Rectal smooth muscle tissue (tissue), 1 donor: Measurements from ENCODE around the gene SEC14L1.

Experiments used
- H3K27ac ChIP-seq: one replicate; pipeline ENCODE4 v1.7.0; 2013; ENCODE audit warnings: low read depth, low read length, inconsistent platforms
- H3K27me3 ChIP-seq: one replicate; pipeline ENCODE4 v1.7.0; 2013; ENCODE audit warnings: low read length; ENCODE audit not compliant: control insufficient read depth, insufficient read depth
- H3K36me3 ChIP-seq: one replicate; pipeline ENCODE4 v1.7.0; 2013; ENCODE audit warnings: low read length; ENCODE audit not compliant: control insufficient read depth, insufficient read depth
- H3K4me1 ChIP-seq: one replicate; pipeline ENCODE4 v1.7.0; 2013; ENCODE audit warnings: low read length; ENCODE audit not compliant: control insufficient read depth, insufficient read depth
- H3K4me3 ChIP-seq: one replicate; pipeline ENCODE4 v1.7.0; 2013; ENCODE audit warnings: low read length
- H3K9ac ChIP-seq: one replicate; pipeline ENCODE4 v1.7.0; 2013; ENCODE audit warnings: low read length

The SEC14L1 gene

GRCh38 chr17:77163001-77163400 lies 22.2 kb downstream of the SEC14L1 start:
- H3K27ac ChIP-seq = peak overlapping the region; percentile 21
- no peaks in the 10 kb centered on the region for H3K27me3 ChIP-seq
- H3K4me1 ChIP-seq = peaks cover 13% of the 10 kb centered on the region
- H3K36me3 ChIP-seq = no peaks in the 10 kb centered on the region
- no peak overlapping the region for H3K4me3 ChIP-seq
- H3K9ac ChIP-seq = no peak overlapping the region

- H3K27me3 ChIP-seq = no peaks in the 10 kb centered on the region
- H3K4me3 ChIP-seq = no peak overlapping the region
- H3K36me3 ChIP-seq = no peaks in the 10 kb centered on the region
- H3K27ac ChIP-seq = no peak overlapping the region
- no peak overlapping the region for H3K9ac ChIP-seq
- H3K4me1 ChIP-seq = peaks cover 13% of the 10 kb centered on the region
Observed at GRCh38 chr17:77163511-77164280, 22.9 kb downstream of the SEC14L1 start.

GRCh38 chr17:77164483-77165091 lies 23.8 kb downstream of the SEC14L1 start:
- H3K9ac ChIP-seq = no peak overlapping the region
- peaks cover 13% of the 10 kb centered on the region for H3K4me1 ChIP-seq
- no peaks in the 10 kb centered on the region for H3K27me3 ChIP-seq
- H3K4me3 ChIP-seq = no peak overlapping the region
- no peak overlapping the region for H3K27ac ChIP-seq
- no peaks in the 10 kb centered on the region for H3K36me3 ChIP-seq

GRCh38 chr17:77165577-77165976 lies 24.8 kb downstream of the SEC14L1 start:
- Histone ChIP-seq H3K4me3 (no peak overlapping the region), H3K4me1 (peaks cover 4% of the 10 kb centered on the region), H3K9ac (no peak overlapping the region), H3K27ac (no peak overlapping the region), H3K27me3 (no peaks in the 10 kb centered on the region), H3K36me3 (no peaks in the 10 kb centered on the region)

GRCh38 chr17:77167472-77168306 lies 26.9 kb downstream of the SEC14L1 start:
- Histone ChIP-seq H3K36me3 (no peaks in the 10 kb centered on the region), H3K27me3 (no peaks in the 10 kb centered on the region), H3K4me1 (peaks cover 4% of the 10 kb centered on the region), H3K4me3 (no peak overlapping the region), H3K9ac (no peak overlapping the region), H3K27ac (no peak overlapping the region)

GRCh38 chr17:77173104-77173503 lies 32.3 kb downstream of the SEC14L1 start:
- Histone ChIP-seq H3K4me1 (no peaks in the 10 kb centered on the region), H3K9ac (no peak overlapping the region), H3K27me3 (no peaks in the 10 kb centered on the region), H3K27ac (no peak overlapping the region), H3K4me3 (no peak overlapping the region), H3K36me3 (no peaks in the 10 kb centered on the region)

- no peaks in the 10 kb centered on the region for H3K4me1 ChIP-seq
Observed at GRCh38 chr17:77174928-77175661, 34.3 kb downstream of the SEC14L1 start.

GRCh38 chr17:77177002-77177741 lies 36.4 kb downstream of the SEC14L1 start:
- H3K36me3 ChIP-seq = no peaks in the 10 kb centered on the region
- H3K27ac ChIP-seq = no peak overlapping the region
- H3K9ac ChIP-seq = no peak overlapping the region
- H3K4me1 ChIP-seq = peaks cover 3% of the 10 kb centered on the region
- no peaks in the 10 kb centered on the region for H3K27me3 ChIP-seq
- no peak overlapping the region for H3K4me3 ChIP-seq

More at GRCh38 chr17:77174928-77175661, 34.3 kb downstream of the SEC14L1 start:
- Histone ChIP-seq H3K27me3 (no peaks in the 10 kb centered on the region), H3K27ac (no peak overlapping the region), H3K9ac (no peak overlapping the region), H3K4me3 (no peak overlapping the region), H3K36me3 (no peaks in the 10 kb centered on the region)

- H3K27ac ChIP-seq = no peak overlapping the region
- H3K36me3 ChIP-seq = no peaks in the 10 kb centered on the region
- H3K27me3 ChIP-seq = no peaks in the 10 kb centered on the region
- H3K4me3 ChIP-seq = no peak overlapping the region
- H3K4me1 ChIP-seq = peaks cover 3% of the 10 kb centered on the region
- no peak overlapping the region for H3K9ac ChIP-seq
Observed at GRCh38 chr17:77178050-77178449, 37.3 kb downstream of the SEC14L1 start.

GRCh38 chr17:77178563-77178962 lies 37.8 kb downstream of the SEC14L1 start:
- H3K4me1 ChIP-seq = peaks cover 3% of the 10 kb centered on the region
- no peak overlapping the region for H3K27ac ChIP-seq
- H3K9ac ChIP-seq = no peak overlapping the region

GRCh38 chr17:77180503-77181357 lies 40.0 kb downstream of the SEC14L1 start:
- Histone ChIP-seq H3K4me3 (no peak overlapping the region), H3K36me3 (no peaks in the 10 kb centered on the region), H3K27ac (no peak overlapping the region), H3K9ac (no peak overlapping the region), H3K27me3 (no peaks in the 10 kb centered on the region), H3K4me1 (peaks cover 3% of the 10 kb centered on the region)

More at GRCh38 chr17:77178563-77178962, 37.8 kb downstream of the SEC14L1 start:
- no peaks in the 10 kb centered on the region for H3K27me3 ChIP-seq
- H3K4me3 ChIP-seq = no peak overlapping the region
- no peaks in the 10 kb centered on the region for H3K36me3 ChIP-seq
